HG02884 (cell line): ENCODE measurements around the gene LOXL1.
"Not testable (repeated sequence)": the region's sequence is repeated elsewhere in the genome, so short reads cannot be mapped to it uniquely, and the experiment has no call there.

Experiments
- ATAC-seq: cut with Tn5 transposase; IDR thresholded peaks from one replicate; pipeline ENCODE4 v1.9.1; 2021; ENCODE audit warnings: mild to moderate bottlenecking, moderate library complexity; ENCODE audit not compliant: unreplicated experiment

The LOXL1 gene

GRCh38 chr15:73937296-73937695 is 11.0 kb downstream of the LOXL1 start:
- ATAC-seq: no peak

GRCh38 chr15:73937726-73938125 is 11.5 kb downstream of the LOXL1 start:
- ATAC-seq: no peak

- ATAC-seq: not testable (repeated sequence)
These were observed 12.3 kb downstream of the LOXL1 start for GRCh38 chr15:73938516-73938915.

- ATAC-seq: no peak
These were observed 12.9 kb downstream of the LOXL1 start for GRCh38 chr15:73939138-73939537.

GRCh38 chr15:73940061-73940981 is 14.1 kb downstream of the LOXL1 start:
- no peak for ATAC-seq

- no peak for ATAC-seq
These were observed 14.8 kb downstream of the LOXL1 start for GRCh38 chr15:73941044-73941443.

- ATAC-seq: no peak
These were observed 15.2 kb downstream of the LOXL1 start for GRCh38 chr15:73941449-73941848.

GRCh38 chr15:73941871-73942635 is 15.8 kb downstream of the LOXL1 start:
- ATAC-seq: no peak

- no peak for ATAC-seq
These were observed 16.5 kb downstream of the LOXL1 start for GRCh38 chr15:73942751-73943270.

GRCh38 chr15:73944161-73945129 is 18.2 kb downstream of the LOXL1 start:
- ATAC-seq: no peak

GRCh38 chr15:73945130-73945508 is 18.9 kb downstream of the LOXL1 start:
- no peak for ATAC-seq

GRCh38 chr15:73946046-73946721 is 19.9 kb downstream of the LOXL1 start:
- ATAC-seq: no peak

GRCh38 chr15:73946795-73947370 is 20.6 kb downstream of the LOXL1 start:
- no peak for ATAC-seq

GRCh38 chr15:73947651-73948050 is 21.4 kb downstream of the LOXL1 start:
- no peak for ATAC-seq

GRCh38 chr15:73948396-73948795 is 22.1 kb downstream of the LOXL1 start:
- no peak for ATAC-seq

- ATAC-seq: no peak
These were observed 22.7 kb downstream of the LOXL1 start for GRCh38 chr15:73948982-73949381.

GRCh38 chr15:73949496-73949895 is 23.2 kb downstream of the LOXL1 start:
- no peak for ATAC-seq

- no peak for ATAC-seq
These were observed 24.2 kb downstream of the LOXL1 start for GRCh38 chr15:73950479-73950830.

GRCh38 chr15:73950831-73951561 is 24.7 kb downstream of the LOXL1 start:
- no peak for ATAC-seq
